Activated T-helper 1 cell treated with anti-CD3 and anti-CD28 coated beads, Interleukin-12 subunit alpha, Interleukin-12 subunit beta, Interleukin-2, Interleukin-4 antibody, amounts not matched to agents 30 ng/mL and 10 ng/mL and 1 ng/mL, durations not matched to agents 14 hours and 24 hours and 36 hours (primary cell): ENCODE data around the gene SMG6. TPM values are rescaled to one million over a fixed set of nuclear protein-coding genes. Genes with fewer than 3 reads are reported as not detected.

ENCODE experiments used
- DNase-seq: peaks from one replicate; pipeline ENCODE4 v3.0.0; 2021; ENCODE audit warnings: low spot score
- H3K27ac Mint-ChIP-seq: one replicate; pipeline ENCODE4 v1.8.0; 2021; ENCODE audit warnings: mild to moderate bottlenecking, mixed read lengths
- H3K27me3 Mint-ChIP-seq: one replicate; pipeline ENCODE4 v1.8.0; 2022; ENCODE audit warnings: mild to moderate bottlenecking, moderate library complexity, mixed read lengths; ENCODE audit not compliant: insufficient read depth
- H3K36me3 Mint-ChIP-seq: one replicate; pipeline ENCODE4 v1.8.0; 2021; ENCODE audit warnings: low read depth, mixed read lengths
- H3K4me1 Mint-ChIP-seq: one replicate; pipeline ENCODE4 v1.8.0; 2021; ENCODE audit warnings: low read depth, mixed read lengths
- H3K4me3 Mint-ChIP-seq: one replicate; pipeline ENCODE4 v1.8.0; 2021; ENCODE audit warnings: mild to moderate bottlenecking, moderate library complexity, mixed read lengths
- H3K9me3 Mint-ChIP-seq: one replicate; pipeline ENCODE4 v1.8.0; 2021; ENCODE audit warnings: mixed read lengths
- intact Hi-C: fragments of 100-400 bp; cut with micrococcal nuclease; formaldehyde crosslinking; loops from one replicate; pipeline ENCODE4 v1.15.1; 2024
- total RNA-seq: library from RNA; stranded (reverse); gene quantifications from 2 replicates; pipeline ENCODE4 v1.2.3, GENCODE V29; 2022

Gene SMG6
- total RNA-seq, 1 donor from 2014 or later = 39.5 TPM

DNA sequence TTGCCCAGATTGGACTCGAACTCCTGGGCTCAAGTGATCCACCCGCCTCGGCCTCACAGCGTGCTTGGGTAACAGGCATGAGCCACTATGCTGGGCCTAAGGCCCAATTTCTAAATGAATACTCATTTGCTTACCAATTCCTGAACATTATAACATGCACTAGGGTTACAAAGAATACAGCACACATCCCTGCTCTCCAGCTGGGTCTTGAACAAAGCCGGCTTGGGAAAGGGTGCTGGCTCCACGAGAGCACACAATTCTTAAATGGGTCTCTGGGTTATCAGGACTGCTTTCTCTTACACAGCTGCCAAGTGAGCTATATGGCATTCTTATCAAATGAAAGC is 190.3 kb downstream of the SMG6 start:
- Mint-ChIP-seq H3K27me3 (no peaks in the 10 kb centered on the region), H3K36me3 (peaks cover 2% of the 10 kb centered on the region), H3K27ac (no peak overlapping the region), H3K4me3 (no peak overlapping the region), H3K9me3 (no peaks in the 10 kb centered on the region), H3K4me1 (peaks cover 6% of the 10 kb centered on the region)
- intact Hi-C loops = no loop called here
- no peak for DNase-seq

GRCh38 chr17:2111691-2112090 is 191.9 kb downstream of the SMG6 start:
- H3K9me3 Mint-ChIP-seq = no peaks in the 10 kb centered on the region
- peaks cover 2% of the 10 kb centered on the region for H3K4me1 Mint-ChIP-seq
- DNase-seq = no peak
- H3K36me3 Mint-ChIP-seq = peaks cover 4% of the 10 kb centered on the region
- H3K4me3 Mint-ChIP-seq = no peak overlapping the region
- intact Hi-C loops = no loop called here
- no peak overlapping the region for H3K27ac Mint-ChIP-seq
- H3K27me3 Mint-ChIP-seq = no peaks in the 10 kb centered on the region

DNA sequence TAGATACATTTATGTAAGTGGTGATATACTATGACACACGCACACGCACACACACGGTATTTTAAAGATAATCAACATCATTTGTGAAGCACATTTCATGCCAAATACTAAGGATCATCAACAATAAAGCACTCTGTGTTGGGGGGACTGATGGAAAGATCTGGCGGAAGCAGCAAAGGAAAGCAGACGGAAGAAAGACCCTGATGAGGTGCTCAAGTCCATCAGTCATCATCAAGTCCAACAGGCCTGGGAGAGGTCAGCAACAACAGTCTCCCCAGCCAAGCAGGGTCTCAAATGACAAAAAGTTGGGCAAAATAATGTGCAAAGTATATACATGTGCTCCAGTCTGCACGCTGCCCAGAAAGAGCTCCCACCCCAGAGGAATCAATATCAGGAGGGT is 193.1 kb downstream of the SMG6 start:
- intact Hi-C loops = no loop called here
- H3K36me3 Mint-ChIP-seq = peaks cover 9% of the 10 kb centered on the region
- H3K4me1 Mint-ChIP-seq = peaks cover 11% of the 10 kb centered on the region
- no peak for DNase-seq
- no peak overlapping the region for H3K4me3 Mint-ChIP-seq
- H3K27ac Mint-ChIP-seq = no peak overlapping the region
- H3K9me3 Mint-ChIP-seq = no peaks in the 10 kb centered on the region
- no peaks in the 10 kb centered on the region for H3K27me3 Mint-ChIP-seq

DNA sequence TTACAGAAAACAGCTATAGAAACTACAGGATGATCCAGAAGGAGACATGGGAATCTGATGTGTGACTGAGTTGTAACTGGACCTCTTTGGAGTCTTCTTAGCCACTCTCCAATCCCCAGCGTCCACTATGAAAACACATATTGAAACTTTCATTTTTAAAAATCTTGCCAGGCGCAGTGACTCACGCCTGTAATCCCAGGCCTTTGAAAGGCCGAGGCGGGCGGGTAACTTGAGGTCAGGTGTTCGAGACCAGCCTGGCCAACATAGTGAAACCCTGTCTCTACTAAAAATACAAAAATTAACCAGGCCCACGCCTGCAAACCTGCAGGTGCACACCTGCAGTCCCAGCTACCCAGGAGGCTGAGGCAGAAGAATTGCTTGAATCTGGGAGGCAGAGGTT is 195.4 kb downstream of the SMG6 start:
- Mint-ChIP-seq H3K4me1 (peaks cover 24% of the 10 kb centered on the region), H3K36me3 (peaks cover 11% of the 10 kb centered on the region), H3K27ac (no peak overlapping the region), H3K4me3 (no peak overlapping the region), H3K27me3 (no peaks in the 10 kb centered on the region), H3K9me3 (no peaks in the 10 kb centered on the region)
- DNase-seq = no peak
- intact Hi-C loops = no loop called here

- no peaks in the 10 kb centered on the region for H3K27me3 Mint-ChIP-seq
- DNase-seq = no peak
- H3K4me3 Mint-ChIP-seq = no peak overlapping the region
- H3K4me1 Mint-ChIP-seq = peaks cover 31% of the 10 kb centered on the region
- H3K36me3 Mint-ChIP-seq = peaks cover 11% of the 10 kb centered on the region
- intact Hi-C loops = no loop called here
- no peak overlapping the region for H3K27ac Mint-ChIP-seq
- no peaks in the 10 kb centered on the region for H3K9me3 Mint-ChIP-seq
Observed at GRCh38 chr17:2107506-2107905, 196.1 kb downstream of the SMG6 start.

- intact Hi-C loops = no loop called here
- Mint-ChIP-seq H3K4me3 (no peak overlapping the region), H3K9me3 (no peaks in the 10 kb centered on the region), H3K36me3 (peaks cover 11% of the 10 kb centered on the region), H3K27me3 (no peaks in the 10 kb centered on the region), H3K27ac (no peak overlapping the region), H3K4me1 (peaks cover 32% of the 10 kb centered on the region)
- DNase-seq = no peak
Observed at GRCh38 chr17:2107050-2107449, 196.5 kb downstream of the SMG6 start.

GRCh38 chr17:2106308-2106955 is 197.2 kb downstream of the SMG6 start:
- Mint-ChIP-seq H3K36me3 (peaks cover 11% of the 10 kb centered on the region), H3K4me1 (peaks cover 37% of the 10 kb centered on the region), H3K27me3 (no peaks in the 10 kb centered on the region), H3K27ac (no peak overlapping the region), H3K9me3 (no peaks in the 10 kb centered on the region), H3K4me3 (no peak overlapping the region)
- no peak for DNase-seq
- intact Hi-C loops = no loop called here

GRCh38 chr17:2105663-2106062 is 197.9 kb downstream of the SMG6 start:
- H3K36me3 Mint-ChIP-seq = peaks cover 11% of the 10 kb centered on the region
- H3K4me3 Mint-ChIP-seq = no peak overlapping the region
- intact Hi-C loops = no loop called here
- H3K27ac Mint-ChIP-seq = no peak overlapping the region
- no peak for DNase-seq
- H3K9me3 Mint-ChIP-seq = no peaks in the 10 kb centered on the region
- H3K4me1 Mint-ChIP-seq = peaks cover 44% of the 10 kb centered on the region
- H3K27me3 Mint-ChIP-seq = no peaks in the 10 kb centered on the region

DNA sequence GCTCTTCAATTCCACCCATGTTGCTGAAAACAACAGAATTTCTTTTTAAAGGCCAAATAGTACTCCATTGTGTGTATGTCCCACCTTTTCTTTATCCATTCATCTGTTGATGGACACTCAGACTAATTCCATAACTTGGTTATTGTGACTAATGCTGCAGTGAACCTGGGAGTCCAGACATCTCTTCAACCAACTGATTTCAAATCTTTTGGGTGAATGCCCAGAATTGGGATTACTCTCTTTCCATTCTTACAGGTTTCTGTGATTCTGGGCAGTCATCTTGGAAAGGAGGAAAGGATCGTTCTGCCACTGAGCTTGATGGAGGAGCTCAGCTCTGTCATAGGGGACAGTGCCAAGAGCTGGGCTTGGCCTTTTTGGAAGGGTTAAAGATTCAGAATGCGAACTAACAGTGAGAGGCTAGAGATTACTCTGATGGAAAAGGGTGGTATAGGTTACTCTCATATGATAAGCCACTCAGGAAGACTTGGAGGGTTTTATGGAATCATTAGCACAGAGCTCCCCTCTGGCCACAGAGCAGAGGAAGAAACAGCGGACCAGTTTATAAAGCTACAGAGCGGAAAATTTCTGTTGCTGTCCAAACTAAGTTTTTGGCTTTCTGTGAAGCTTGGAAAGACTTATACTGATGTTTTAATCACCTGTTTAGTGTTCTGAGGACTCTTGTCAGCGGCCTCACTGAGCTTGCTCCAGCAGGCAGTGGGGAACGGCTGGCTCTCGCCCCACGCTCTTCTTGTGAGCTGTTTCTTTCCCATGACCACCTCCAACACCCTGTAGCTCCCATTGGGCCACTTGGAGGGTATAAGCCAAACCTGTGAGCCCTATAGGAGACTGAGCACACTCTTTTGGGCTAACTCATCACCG is 200.4 kb downstream of the SMG6 start:
- Mint-ChIP-seq H3K4me3 (no peak overlapping the region), H3K9me3 (no peaks in the 10 kb centered on the region), H3K36me3 (peaks cover 9% of the 10 kb centered on the region), H3K4me1 (peaks cover 51% of the 10 kb centered on the region), H3K27ac (no peak overlapping the region), H3K27me3 (no peaks in the 10 kb centered on the region)
- intact Hi-C loops = no loop called here
- DNase-seq = no peak

GRCh38 chr17:2101448-2102257 is 201.9 kb downstream of the SMG6 start:
- no peak overlapping the region for H3K27ac Mint-ChIP-seq
- peaks cover 59% of the 10 kb centered on the region for H3K4me1 Mint-ChIP-seq
- H3K27me3 Mint-ChIP-seq = no peaks in the 10 kb centered on the region
- no peak for DNase-seq
- peak overlapping the region; percentile 19 for H3K4me3 Mint-ChIP-seq
- peaks cover 9% of the 10 kb centered on the region for H3K36me3 Mint-ChIP-seq
- intact Hi-C loops = no loop called here
- no peaks in the 10 kb centered on the region for H3K9me3 Mint-ChIP-seq

DNA sequence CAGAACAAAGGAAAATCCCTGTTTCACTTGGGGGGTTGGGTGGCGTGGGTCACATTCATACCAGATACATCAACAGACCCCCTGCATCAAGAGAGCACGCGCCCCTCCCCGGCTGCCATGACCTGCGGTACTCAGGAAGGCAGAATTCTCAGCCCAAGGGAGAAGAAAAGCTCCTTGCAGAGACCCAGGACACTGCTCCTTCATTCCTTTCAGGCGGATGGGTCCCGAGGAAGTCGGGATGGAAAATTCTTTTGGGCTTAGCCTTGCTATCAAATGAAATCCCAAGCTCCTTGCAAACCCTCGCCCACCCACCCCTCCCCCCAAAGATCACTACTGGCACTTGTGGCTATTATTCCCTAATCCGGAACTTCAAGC is 208.1 kb downstream of the SMG6 start:
- H3K27me3 Mint-ChIP-seq = no peaks in the 10 kb centered on the region
- intact Hi-C loops = no loop called here

DNA sequence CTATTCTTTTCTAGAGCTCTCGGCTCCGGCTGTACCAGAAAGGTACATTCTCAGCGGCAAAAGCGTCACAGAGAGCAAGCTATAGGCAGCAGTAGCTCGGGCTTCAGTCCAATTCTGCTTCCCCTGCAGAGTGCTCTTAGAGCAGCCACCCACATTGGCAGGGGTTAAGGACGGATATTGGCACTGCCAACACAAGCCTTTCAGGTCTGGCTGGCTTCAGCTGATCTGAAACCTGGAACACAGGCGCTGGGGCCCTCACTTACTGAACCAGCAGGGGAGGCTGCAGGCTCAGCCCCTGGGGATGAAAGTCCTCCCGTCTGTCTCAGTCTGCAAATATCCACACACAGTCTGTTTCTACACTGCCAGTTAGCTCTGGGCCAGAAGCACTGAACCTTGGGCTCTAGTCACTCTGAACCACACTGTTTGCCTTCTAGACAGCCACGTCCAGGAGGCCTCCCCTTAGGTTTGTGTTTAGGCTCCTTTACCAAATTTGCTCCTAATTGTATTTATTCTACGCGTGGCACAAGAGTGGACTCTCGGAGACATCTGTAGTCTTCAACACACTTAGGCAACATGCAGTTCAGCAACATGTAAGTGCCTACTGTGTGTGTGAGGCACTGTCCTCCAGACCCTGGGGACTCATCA is 208.6 kb downstream of the SMG6 start:
- H3K36me3 Mint-ChIP-seq = peaks cover 9% of the 10 kb centered on the region
- no peak for DNase-seq
- H3K4me1 Mint-ChIP-seq = peaks cover 41% of the 10 kb centered on the region
- H3K27me3 Mint-ChIP-seq = no peaks in the 10 kb centered on the region
- no peaks in the 10 kb centered on the region for H3K9me3 Mint-ChIP-seq
- H3K4me3 Mint-ChIP-seq = no peak overlapping the region
- H3K27ac Mint-ChIP-seq = no peak overlapping the region
- intact Hi-C loops = no loop called here

More for the DNA sequence above, 208.1 kb downstream of the SMG6 start:
- peaks cover 9% of the 10 kb centered on the region for H3K36me3 Mint-ChIP-seq
- H3K4me1 Mint-ChIP-seq = peaks cover 39% of the 10 kb centered on the region
- H3K9me3 Mint-ChIP-seq = no peaks in the 10 kb centered on the region
- H3K27ac Mint-ChIP-seq = no peak overlapping the region
- H3K4me3 Mint-ChIP-seq = no peak overlapping the region
- DNase-seq = no peak
